ENCODE data around the gene SVIL.
A peak's percentile ranks its signal among the peaks of the same experiment; 100 is the strongest.

Gene SVIL

DNA sequence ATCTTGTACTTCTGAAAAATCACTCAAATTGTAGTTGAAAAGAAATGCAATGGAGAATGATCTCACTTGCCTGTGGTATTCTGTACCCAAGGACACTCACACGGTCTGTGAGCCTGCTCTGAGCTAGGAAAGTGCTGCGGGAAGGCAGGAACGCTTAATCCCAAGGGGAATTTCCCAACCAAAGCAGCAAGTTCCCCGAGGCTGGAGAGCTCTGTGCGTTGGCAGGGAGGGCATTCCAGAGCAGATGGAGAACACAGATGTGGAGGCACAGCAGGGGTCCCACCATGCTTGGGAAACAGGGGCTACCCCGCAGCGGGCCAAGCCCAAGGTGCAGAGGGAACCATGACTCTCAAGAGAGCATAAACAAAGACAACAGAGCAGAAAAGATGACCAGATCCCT, 13.6 kb downstream of the SVIL start:
- TF ChIP-seq, protein P1, sequence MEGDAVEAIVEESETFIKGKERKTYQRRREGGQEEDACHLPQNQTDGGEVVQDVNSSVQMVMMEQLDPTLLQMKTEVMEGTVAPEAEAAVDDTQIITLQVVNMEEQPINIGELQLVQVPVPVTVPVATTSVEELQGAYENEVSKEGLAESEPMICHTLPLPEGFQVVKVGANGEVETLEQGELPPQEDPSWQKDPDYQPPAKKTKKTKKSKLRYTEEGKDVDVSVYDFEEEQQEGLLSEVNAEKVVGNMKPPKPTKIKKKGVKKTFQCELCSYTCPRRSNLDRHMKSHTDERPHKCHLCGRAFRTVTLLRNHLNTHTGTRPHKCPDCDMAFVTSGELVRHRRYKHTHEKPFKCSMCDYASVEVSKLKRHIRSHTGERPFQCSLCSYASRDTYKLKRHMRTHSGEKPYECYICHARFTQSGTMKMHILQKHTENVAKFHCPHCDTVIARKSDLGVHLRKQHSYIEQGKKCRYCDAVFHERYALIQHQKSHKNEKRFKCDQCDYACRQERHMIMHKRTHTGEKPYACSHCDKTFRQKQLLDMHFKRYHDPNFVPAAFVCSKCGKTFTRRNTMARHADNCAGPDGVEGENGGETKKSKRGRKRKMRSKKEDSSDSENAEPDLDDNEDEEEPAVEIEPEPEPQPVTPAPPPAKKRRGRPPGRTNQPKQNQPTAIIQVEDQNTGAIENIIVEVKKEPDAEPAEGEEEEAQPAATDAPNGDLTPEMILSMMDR (IDR thresholded peaks at IDR 0.05), result no peak
- peak; percentile 87 for DNase-seq (ENCODE audit: low spot score)
- Histone ChIP-seq H3K4me3 (peak overlapping the region; percentile 11), H3K27ac (peak overlapping the region; percentile 77 to 79)

DNA sequence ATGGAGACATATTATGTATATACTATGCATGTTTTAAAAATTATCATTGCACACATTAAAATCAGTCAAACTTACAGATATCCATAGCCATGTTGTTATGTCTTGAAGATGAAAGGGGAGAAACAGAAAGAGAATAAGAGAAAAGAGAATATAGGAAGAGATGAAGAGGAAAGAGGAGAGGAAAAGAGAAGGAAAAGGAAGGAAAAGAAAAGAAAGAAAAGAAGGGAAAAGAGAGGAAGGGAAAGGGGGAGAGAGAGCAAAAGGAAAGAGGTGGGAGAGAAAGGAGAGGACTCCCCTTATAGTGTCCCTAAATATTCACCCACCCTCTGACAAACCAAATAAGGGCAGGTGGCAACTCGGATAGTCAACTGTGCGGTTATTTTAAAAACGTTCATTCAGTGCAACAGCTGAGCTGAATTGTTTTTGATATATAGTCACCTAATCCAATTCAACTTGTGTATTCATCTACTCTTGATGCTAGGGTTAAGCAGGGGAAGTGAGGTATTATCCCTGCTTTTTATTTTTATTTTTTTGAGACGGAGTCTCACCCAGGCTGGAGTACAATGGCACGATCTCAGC, 14.6 kb downstream of the SVIL start:
- Histone ChIP-seq H3K4me3 (no peak overlapping the region), H3K27ac (peak overlapping the region; percentile 77 to 79)
- TF ChIP-seq, protein P1 (IDR thresholded peaks at IDR 0.05), result no peak
- no peak for DNase-seq (ENCODE audit: low spot score)

DNA sequence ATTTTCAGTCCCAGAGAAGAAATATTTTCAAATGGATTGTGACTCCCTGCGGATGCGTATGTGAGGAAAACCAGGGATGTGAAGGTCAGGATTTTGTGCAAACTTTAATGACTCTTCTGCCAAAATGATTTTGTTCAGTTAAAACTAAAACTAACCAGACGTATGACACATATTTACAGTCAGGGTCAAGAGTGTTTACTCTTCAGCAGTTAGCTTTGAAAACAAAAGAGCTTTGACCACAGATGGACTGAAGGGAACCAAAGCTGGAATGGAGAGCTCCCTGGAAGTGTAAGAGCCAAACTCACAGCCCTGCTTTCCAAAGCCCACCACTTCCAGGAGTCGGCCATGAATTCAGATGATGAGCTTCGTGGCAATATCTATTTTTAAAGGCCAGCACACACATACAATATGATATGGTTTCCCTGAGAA, 15.5 kb downstream of the SVIL start:
- no peak for DNase-seq (ENCODE audit: low spot score)
- H3K4me3 ChIP-seq, result no peak overlapping the region
- H3K27ac ChIP-seq, result peak overlapping the region; percentile 54 to 61
- TF ChIP-seq, protein P1 (IDR thresholded peaks at IDR 0.05), result no peak

DNA sequence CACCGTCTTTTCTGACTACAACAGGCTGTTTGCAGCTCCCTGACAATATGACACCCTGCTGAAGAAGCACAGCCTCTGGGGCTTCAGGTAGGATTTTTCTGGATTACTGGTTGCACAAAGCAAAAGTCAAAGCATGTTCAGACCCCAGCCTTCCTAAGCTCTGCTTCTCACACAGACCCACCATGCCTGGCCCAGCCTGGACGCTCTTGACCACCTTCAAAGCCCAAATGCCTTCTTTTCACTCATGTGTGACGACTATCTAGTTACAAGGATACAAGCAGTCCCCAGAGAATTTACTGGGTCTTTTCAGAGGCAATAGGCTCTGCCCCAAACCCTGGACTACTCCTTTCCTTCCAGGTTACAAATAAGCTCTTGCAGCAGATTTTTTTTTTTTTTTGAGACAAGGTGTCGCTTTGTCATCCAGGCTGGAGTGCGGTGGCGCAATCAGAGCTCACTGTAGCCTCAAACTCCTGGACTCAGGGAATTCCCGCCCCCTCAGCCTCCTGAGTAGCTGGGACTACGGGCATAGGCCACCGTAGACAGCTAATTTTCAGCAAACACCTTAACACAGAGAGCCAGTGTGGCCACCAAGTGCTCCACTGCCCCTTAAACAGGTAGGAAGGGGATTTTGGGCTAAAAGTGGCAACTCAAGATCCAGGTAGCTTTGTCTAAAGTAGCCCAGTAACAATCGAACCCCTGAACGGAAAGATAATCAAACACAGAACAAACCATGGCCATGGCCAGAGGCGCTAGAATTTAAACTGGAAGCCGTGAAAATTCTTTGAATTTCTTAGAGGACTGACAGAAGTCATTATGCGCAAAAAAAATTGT, 16.2 kb downstream of the SVIL start:
- peak overlapping the region; percentile 18 for H3K4me3 ChIP-seq
- H3K27ac ChIP-seq, result peak overlapping the region; percentile 54 to 61
- DNase-seq (ENCODE audit: low spot score), result no peak
- TF ChIP-seq, protein P1 (IDR thresholded peaks at IDR 0.05), result no peak

DNA sequence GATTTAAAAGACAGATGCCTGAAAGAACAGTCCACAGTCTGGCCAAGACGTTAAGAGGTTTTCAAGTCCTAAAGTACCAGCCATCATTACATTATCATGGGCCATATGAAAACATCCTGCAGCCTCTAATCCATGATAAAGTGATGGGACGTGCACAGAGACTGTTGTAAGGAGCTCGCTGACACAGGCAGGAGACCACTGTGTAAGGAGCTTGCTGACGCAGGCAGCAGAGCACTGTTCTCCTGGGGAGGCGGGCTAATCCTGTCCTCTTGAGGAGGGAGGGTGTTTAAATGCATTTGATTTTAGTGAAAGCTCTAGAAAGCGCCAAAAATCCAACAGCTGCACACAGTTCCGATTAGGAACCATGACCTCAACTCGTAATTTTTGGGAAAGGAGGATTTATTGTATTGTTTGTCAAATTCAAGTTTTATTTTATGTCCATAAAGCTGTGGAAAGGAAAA, 16.9 kb downstream of the SVIL start:
- TF ChIP-seq, protein P1 (IDR thresholded peaks at IDR 0.05), result no peak
- peak overlapping the region; percentile 18 for H3K4me3 ChIP-seq
- DNase-seq (ENCODE audit: low spot score), result no peak
- H3K27ac ChIP-seq, result peak overlapping the region; percentile 53 to 54

DNA sequence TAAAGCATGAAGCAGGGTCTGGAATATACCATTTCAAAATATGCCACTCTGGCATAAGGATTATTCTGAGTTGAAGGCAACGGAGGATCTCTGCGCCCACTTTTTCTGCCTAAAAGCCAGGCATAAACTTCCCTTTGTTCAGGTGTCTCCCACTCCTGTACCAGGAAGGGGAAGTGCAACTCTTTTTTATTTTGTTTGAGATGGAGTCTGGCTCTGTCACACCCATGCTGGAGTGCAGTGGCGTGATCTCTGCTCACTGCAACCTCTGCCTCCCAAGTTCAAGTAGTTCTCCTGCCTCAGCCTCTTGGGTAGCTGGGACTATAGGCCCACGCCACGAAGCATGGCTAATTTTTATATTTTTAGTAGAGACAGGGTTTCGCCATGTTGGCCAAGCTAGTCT, 18.2 kb downstream of the SVIL start:
- DNase-seq (ENCODE audit: low spot score), result no peak
- no peak overlapping the region for H3K27ac ChIP-seq
- TF ChIP-seq, protein P1 (IDR thresholded peaks at IDR 0.05), result no peak
- no peak overlapping the region for H3K4me3 ChIP-seq

All from coronary artery (tissue), 2 donors.